ENCODE data around the gene NKX6-2. TPM values are rescaled to one million over a fixed set of nuclear protein-coding genes. Genes with fewer than 3 reads are reported as not detected.

The NKX6-2 gene
- total and polyA plus RNA-seq, 4 donors, result 0.07 to 7.1 TPM; not detected in 2

- H3K27me3 ChIP-seq (ENCODE audit: control insufficient read depth in 4 of 4, insufficient read depth in 4 of 4, low read length in 3 of 4), result peaks cover 0 to 40% (median 1%) of the 10 kb centered on the region in 4 donors
- no peak for DNase-seq (ENCODE audit: low spot score)
- peaks cover 2 to 22% (median 6%) of the 10 kb centered on the region in 4 donors for H3K4me1 ChIP-seq (ENCODE audit: control insufficient read depth in 4 of 4, insufficient read depth in 4 of 4, low read length in 3 of 4)
- peaks cover 0 to 4% (median 0%) of the 10 kb centered on the region in 4 donors for H3K9me3 ChIP-seq (ENCODE audit: control insufficient read depth in 4 of 4, low read length in 3 of 4)
- H3K36me3 ChIP-seq (ENCODE audit: control insufficient read depth in 4 of 4, insufficient read depth in 3 of 4, low read depth in 1 of 4, low read length in 3 of 4), result no peaks in the 10 kb centered on the region
- no peak overlapping the region for H3K4me3 ChIP-seq (ENCODE audit: low read depth in 1 of 3, low read length in 3 of 3)
- no peak overlapping the region for H3K9ac ChIP-seq (ENCODE audit: low read depth in 1 of 2, low read length in 2 of 2)
- no peak overlapping the region for H3K27ac ChIP-seq (ENCODE audit: low read depth in 1 of 2, low read length in 2 of 2)
- TF ChIP-seq RXRA (IDR thresholded peaks at IDR 0.05), result no peak
- no peak for TF ChIP-seq SP1 (IDR thresholded peaks at IDR 0.05)
- no peak for TF ChIP-seq ZBTB33 (IDR thresholded peaks at IDR 0.05)
- no peak for TF ChIP-seq REST (IDR thresholded peaks at IDR 0.05)
- no peak for TF ChIP-seq NR2F2 (IDR thresholded peaks at IDR 0.05)
- no peak for TF ChIP-seq FOXA2 (IDR thresholded peaks at IDR 0.05)
- TF ChIP-seq EGR1 (IDR thresholded peaks at IDR 0.05; ENCODE audit: low read depth in 2 of 2), result no peak
- TF ChIP-seq HNF4G (IDR thresholded peaks at IDR 0.05), result no peak
- no peak for TF ChIP-seq RAD21 (IDR thresholded peaks at IDR 0.05)
- WGBS, result 47% methylated on average over 7 of the region's 7 CpGs
Observed at GRCh38 chr10:132790470-132790869, 4.5 kb upstream of the NKX6-2 start.

GRCh38 chr10:132789659-132790148 lies 3.8 kb upstream of the NKX6-2 start:
- TF ChIP-seq HNF4A (conservative IDR thresholded peaks at IDR 0.05) (no peak), FOXA1 (IDR thresholded peaks at IDR 0.05) (no peak), ATF3 (IDR thresholded peaks at IDR 0.05) (no peak), HNF4G (IDR thresholded peaks at IDR 0.05) (no peak), SP1 (IDR thresholded peaks at IDR 0.05) (no peak), REST (IDR thresholded peaks at IDR 0.05) (no peak), ZBTB33 (IDR thresholded peaks at IDR 0.05) (no peak)
- peaks cover 0 to 44% (median 1%) of the 10 kb centered on the region in 4 donors for H3K27me3 ChIP-seq (ENCODE audit: control insufficient read depth in 4 of 4, insufficient read depth in 4 of 4, low read length in 3 of 4)
- no peaks in the 10 kb centered on the region for H3K36me3 ChIP-seq (ENCODE audit: control insufficient read depth in 4 of 4, insufficient read depth in 3 of 4, low read depth in 1 of 4, low read length in 3 of 4)
- WGBS, result 65% methylated on average over 15 of the region's 15 CpGs
- H3K4me1 ChIP-seq (ENCODE audit: control insufficient read depth in 4 of 4, insufficient read depth in 4 of 4, low read length in 3 of 4), result peaks cover 2 to 22% (median 6%) of the 10 kb centered on the region in 4 donors
- H3K9ac ChIP-seq (ENCODE audit: low read depth in 1 of 2, low read length in 2 of 2), result no peak overlapping the region
- H3K9me3 ChIP-seq (ENCODE audit: control insufficient read depth in 4 of 4, low read length in 3 of 4), result peaks cover 0 to 4% (median 0%) of the 10 kb centered on the region in 4 donors
- no peak for DNase-seq (ENCODE audit: low spot score)
- H3K4me3 ChIP-seq (ENCODE audit: low read depth in 1 of 3, low read length in 3 of 3), result no peak overlapping the region
- H3K27ac ChIP-seq (ENCODE audit: low read depth in 1 of 2, low read length in 2 of 2), result no peak overlapping the region
